BE2C (cell line): Measurements from ENCODE around the gene FOXO3B.
"Not testable (repeated sequence)": the region's sequence is repeated elsewhere in the genome, so short reads cannot be mapped to it uniquely, and the experiment has no call there.

ENCODE experiments used
- DNase-seq: peaks from one replicate; pipeline ENCODE4 v3.0.0-alpha.2; 2020
- H3K27me3 ChIP-seq: fragments of 250-450 bp; sonication (Bioruptor Pico); 2 replicates; pipeline ENCODE4 v1.5.1; 2020; ENCODE audit warnings: mild to moderate bottlenecking
- H3K36me3 ChIP-seq: fragments of 250-450 bp; sonication (Bioruptor Pico); 2 replicates; pipeline ENCODE4 v1.5.1; 2020; ENCODE audit warnings: mild to moderate bottlenecking
- H3K4me1 ChIP-seq: fragments of 250-450 bp; sonication (Bioruptor Pico); 2 replicates; pipeline ENCODE4 v1.5.1; 2020
- H3K4me3 ChIP-seq: 2 replicates; pipeline ENCODE4 v1.5.1; 2011; ENCODE audit warnings: low read depth, low read length
- H3K9me3 ChIP-seq: fragments of 250-450 bp; sonication (Bioruptor Pico); 2 replicates; pipeline ENCODE4 v1.5.1; 2020

The FOXO3B gene

DNA sequence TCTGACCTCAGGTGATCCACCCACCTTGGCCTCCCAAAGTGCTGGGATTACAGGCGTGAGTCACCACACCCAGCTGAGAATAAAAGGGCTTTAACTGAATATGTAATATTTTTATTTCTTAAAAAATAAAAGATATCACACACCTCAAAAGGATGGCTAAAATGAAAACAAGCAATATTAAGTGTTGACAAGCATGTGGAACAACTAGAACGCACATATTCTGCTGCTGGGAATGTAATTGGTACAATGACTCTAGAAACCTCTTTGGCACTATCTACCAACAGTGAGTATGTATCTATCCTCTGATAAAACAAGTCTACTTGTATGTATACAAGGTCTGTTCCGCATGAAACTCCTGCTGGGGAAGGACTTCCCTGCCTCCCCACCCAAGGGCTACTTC is 5.2 kb downstream of the FOXO3B start:
- H3K9me3 ChIP-seq, H3K27me3 ChIP-seq, H3K36me3 ChIP-seq, H3K4me3 ChIP-seq, H3K4me1 ChIP-seq, DNase-seq: not testable (repeated sequence)

DNA sequence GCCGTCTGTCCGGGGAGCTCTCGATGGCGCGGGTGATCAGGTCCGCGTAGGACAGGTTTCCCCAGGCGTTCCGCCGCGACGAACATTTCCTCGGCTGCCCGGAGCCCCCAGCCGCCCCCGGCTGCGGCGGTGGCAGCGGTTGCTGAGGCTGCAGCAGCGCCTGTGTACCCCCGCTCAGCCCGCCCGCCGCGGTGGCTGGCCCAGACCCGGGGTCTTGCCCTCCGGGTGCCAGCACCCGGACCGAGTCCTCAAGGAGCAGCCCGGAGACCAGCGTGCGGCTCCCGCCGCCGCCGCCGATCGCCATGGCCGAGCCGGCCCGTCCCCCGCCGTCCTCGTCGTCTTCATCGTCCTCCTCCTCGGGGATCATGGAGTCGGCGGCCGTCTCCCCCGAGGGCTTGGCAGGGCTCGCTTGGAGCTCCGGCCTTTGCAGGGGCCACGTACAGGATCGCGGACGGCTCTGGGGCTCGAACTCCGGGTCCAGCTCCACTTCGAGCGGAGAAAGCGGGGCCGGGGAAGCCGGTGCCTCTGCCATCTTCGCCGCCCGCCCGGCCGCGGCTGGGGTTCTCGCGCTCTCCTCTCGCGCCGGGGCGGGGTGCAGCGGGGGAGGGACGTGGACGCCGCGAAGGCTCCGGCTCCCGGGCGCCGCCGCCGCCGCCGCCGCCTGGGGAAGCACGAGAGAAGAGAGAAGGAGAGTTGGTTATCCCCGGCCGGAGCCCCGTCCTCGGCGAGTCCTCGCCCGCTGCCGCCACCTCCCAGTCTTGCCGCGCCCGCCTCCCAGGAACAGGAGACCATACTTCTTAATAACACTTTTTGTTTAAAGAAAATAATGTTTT is 9.5 kb downstream of the FOXO3B start:
- not testable (repeated sequence) for DNase-seq, H3K9me3 ChIP-seq, H3K36me3 ChIP-seq

DNA sequence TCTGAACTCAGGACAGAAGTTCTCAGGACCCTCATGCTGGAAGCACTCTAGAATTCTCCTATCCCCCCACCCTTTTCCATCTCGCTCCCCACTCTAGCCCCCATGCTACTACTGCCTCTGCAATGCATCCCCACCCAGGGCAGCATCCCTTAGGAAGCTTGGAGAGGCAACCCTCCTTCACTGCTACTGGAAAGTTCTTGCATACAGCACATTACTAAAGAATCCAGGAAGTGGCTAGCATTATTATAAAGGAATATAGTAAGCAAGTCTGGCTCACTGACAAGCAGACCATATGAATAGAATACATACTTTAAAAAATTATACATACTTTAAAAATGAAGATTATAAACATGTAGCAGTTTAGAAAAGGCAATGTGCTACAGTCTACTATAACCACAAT is 13.5 kb downstream of the FOXO3B start:
- not testable (repeated sequence) for H3K4me3 ChIP-seq, H3K36me3 ChIP-seq, DNase-seq, H3K9me3 ChIP-seq, H3K4me1 ChIP-seq, H3K27me3 ChIP-seq

More for the DNA sequence above, 9.5 kb downstream of the FOXO3B start:
- not testable (repeated sequence) for H3K4me1 ChIP-seq, H3K4me3 ChIP-seq, H3K27me3 ChIP-seq

DNA sequence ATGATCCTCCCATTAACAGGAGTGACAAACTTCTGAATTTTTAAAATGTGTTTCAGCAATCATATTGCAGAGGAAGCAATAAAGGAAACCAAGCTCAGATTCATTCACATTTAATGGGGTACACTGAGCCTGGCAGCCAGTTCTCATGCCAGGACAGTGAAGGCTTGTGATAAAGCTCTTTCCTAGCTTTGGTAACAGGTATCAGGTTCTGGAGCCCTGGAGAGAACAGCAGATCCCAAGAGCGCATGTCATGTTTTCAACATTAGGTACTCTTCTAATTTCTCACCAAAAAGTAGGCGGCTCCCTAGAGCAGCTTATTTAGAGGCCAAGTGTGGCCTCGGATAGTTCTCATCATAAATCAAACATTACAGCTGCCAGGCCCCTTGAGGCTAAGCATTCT is 14.6 kb downstream of the FOXO3B start:
- not testable (repeated sequence) for H3K27me3 ChIP-seq, H3K36me3 ChIP-seq, DNase-seq, H3K4me1 ChIP-seq, H3K9me3 ChIP-seq, H3K4me3 ChIP-seq

DNA sequence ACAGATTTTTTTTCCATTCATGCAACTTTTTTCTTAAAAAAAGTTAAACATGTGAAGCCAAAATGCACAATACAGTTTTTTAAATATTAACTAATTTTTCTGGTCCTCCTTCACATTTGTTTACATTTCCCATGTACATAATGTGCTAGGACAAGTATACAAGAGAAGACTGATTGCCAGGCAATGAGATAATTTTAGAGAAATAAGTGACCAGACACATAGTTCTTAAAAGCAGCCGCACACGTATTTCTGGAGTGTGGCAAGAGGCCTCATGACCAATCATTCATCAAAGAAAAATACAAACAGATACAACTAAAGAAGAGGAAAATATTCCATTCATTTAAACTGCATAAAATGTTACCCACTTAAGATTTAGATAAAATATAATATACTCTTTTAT is 15.8 kb downstream of the FOXO3B start:
- H3K4me3 ChIP-seq, H3K9me3 ChIP-seq, DNase-seq, H3K36me3 ChIP-seq, H3K4me1 ChIP-seq, H3K27me3 ChIP-seq: not testable (repeated sequence)

DNA sequence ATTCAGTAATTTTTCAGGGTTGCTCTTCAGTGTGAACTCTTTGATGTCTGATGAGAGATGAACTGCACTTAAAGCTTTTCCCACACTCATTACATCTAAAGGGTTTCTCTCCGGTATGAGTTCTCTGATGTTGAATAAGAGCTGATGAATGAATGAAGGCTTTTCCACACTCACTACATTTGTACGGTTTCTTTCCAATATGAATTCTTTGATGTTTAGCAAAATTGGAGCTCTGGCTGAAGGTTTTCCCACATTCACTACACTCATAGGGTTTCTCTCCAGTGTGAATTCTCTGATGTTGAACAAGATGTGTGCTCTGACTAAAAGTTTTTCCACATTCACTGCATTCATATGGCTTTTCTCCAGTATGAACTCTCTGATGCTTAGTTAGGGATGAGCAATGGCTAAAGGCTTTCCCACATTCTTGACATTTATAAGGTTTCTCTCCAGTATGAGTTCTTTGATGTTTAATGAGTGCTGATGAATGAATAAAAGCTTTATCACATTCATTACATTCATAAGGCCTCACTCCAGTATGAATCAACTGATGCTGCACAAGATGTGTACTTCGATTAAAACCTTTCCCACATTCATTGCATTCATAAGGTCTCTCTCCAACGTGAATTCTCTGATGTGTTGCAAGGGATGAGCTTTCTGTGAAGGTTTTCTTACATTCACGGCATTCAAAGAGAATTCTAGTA is 20.0 kb downstream of the FOXO3B start:
- H3K9me3 ChIP-seq, H3K36me3 ChIP-seq, H3K4me1 ChIP-seq, H3K27me3 ChIP-seq, DNase-seq, H3K4me3 ChIP-seq: not testable (repeated sequence)

DNA sequence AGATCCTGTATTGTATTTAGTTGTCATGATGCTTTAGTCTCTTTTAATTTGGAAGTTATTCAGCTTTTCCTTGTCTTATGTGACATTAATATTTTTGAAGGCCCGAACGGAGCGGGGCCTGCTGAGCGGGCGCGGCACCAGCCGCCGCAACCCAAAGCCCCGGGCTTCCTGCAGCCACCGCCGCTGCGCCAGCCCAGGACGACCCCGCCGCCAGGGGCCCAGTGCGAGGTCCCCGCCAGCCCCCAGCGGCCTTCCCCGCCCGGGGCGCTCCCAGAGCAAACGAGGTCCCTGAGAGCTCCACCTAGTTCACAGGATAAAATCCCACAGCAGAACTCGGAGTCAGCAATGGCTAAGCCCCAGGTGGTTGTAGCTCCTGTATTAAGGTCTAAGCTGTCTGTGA is 32.0 kb downstream of the FOXO3B start:
- DNase-seq = not testable (repeated sequence)

DNA sequence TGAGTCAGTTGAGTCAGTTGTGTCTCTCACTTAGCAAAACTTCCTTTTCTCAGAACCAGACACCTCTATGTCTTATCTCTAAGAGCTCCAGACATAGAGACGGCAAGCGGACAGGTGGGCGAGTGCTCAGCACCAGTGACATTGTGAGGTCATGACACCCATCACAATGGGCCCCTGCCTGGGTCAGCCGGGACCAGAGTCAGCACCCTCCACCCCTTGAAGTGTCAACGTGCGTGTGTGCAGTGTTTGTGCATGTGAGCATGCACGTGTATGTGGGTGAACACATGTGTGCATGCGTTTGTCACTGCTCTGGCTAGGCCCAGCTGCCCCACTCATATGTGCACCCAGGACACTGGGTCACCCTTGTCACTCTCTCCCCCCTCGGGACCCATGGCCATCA is 37.8 kb downstream of the FOXO3B start, which contains the start of gene TBC1D28:
TSS of gene TBC1D28 (minus strand) at position 101 of the 400 bp plus-strand sequence. CDS start 3,039 bp downstream, outside the sequence.
- H3K4me1 ChIP-seq, DNase-seq, H3K9me3 ChIP-seq, H3K4me3 ChIP-seq, H3K36me3 ChIP-seq, H3K27me3 ChIP-seq: not testable (repeated sequence)

More for the DNA sequence above, 32.0 kb downstream of the FOXO3B start:
- H3K4me1 ChIP-seq, H3K4me3 ChIP-seq, H3K27me3 ChIP-seq, H3K36me3 ChIP-seq, H3K9me3 ChIP-seq: not testable (repeated sequence)

DNA sequence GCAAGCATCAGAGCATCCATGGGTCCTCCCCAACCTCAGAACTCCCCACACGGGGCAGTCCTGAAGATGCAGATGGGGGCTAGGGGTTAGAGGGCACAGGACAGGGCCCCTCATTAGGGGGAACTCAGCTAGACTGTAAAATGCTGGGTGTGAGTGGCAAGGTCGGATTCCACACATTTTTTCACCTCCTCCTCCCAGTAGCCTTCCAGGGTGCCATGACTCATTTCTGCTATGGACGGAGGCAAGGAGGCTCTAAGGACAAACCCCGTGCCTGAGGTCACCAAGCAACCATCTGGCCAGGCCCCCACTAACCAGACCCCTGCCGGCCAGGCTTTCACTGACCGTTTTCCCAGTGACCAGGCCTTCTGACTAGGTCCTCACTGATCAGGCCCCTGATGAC is 39.0 kb downstream of the FOXO3B start:
- not testable (repeated sequence) for H3K9me3 ChIP-seq, H3K4me1 ChIP-seq, H3K36me3 ChIP-seq, H3K4me3 ChIP-seq, DNase-seq, H3K27me3 ChIP-seq

DNA sequence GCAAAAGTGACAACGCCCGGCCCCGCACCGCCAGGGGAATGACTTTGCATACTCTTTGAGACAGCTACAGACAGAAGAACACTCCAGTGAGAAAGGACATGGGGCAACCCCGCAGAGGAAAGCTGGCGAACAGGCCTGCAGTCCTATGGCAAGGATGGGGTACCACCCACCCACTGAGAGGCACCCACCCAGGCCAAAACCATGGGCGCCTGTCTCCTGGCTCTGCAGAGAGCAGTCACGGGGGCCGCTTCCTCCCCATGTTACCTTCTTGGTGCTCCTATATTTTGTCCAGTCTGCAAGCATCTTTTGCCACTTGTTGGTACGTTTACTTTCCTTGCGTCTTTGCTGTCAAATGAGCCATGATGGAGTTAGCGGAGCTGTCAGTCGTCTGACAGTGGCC is 43.8 kb downstream of the FOXO3B start:
- not testable (repeated sequence) for H3K4me3 ChIP-seq, H3K36me3 ChIP-seq, H3K9me3 ChIP-seq, H3K4me1 ChIP-seq, H3K27me3 ChIP-seq, DNase-seq

DNA sequence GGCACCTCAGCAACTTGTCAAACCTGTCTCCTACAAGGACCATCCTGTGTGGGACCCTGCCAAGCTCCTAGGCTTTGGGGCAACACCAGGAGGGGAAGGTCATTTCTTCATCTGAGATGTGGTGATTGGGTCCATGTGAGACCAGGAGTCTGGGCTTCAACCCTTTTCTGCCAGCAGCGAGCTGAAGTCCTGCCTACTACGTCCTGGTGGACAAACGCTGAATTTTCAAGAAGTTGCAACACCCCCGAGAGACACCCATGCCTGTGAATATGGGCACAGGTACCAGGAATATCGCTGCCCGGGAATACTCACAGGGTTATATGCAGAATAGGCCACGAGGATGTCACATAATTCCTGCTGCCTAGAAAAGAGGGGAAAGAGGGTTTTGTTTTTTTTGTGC is 45.9 kb downstream of the FOXO3B start:
- not testable (repeated sequence) for DNase-seq, H3K36me3 ChIP-seq, H3K4me3 ChIP-seq, H3K9me3 ChIP-seq, H3K27me3 ChIP-seq, H3K4me1 ChIP-seq

DNA sequence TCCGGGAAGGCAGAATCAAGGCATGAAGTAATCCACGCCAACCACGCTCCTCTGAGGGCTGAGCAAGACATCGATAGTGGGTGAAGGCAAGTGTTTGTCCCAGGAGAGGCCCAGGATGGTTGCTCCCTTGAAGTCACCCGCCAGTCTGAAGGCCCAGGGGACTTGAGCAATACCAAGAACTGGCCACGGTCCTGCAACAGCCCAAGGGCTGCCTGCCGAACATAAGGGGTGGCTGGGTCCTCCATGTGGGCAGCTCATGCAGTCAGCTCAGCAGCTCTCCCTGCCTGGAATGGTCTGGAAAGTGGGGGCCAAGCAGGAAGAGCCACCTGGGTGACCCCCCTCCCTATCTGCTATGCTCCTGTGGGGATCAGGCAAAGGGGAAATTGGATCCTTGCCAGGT is 46.3 kb downstream of the FOXO3B start:
- not testable (repeated sequence) for H3K36me3 ChIP-seq, H3K4me1 ChIP-seq, H3K27me3 ChIP-seq, H3K4me3 ChIP-seq, DNase-seq, H3K9me3 ChIP-seq

DNA sequence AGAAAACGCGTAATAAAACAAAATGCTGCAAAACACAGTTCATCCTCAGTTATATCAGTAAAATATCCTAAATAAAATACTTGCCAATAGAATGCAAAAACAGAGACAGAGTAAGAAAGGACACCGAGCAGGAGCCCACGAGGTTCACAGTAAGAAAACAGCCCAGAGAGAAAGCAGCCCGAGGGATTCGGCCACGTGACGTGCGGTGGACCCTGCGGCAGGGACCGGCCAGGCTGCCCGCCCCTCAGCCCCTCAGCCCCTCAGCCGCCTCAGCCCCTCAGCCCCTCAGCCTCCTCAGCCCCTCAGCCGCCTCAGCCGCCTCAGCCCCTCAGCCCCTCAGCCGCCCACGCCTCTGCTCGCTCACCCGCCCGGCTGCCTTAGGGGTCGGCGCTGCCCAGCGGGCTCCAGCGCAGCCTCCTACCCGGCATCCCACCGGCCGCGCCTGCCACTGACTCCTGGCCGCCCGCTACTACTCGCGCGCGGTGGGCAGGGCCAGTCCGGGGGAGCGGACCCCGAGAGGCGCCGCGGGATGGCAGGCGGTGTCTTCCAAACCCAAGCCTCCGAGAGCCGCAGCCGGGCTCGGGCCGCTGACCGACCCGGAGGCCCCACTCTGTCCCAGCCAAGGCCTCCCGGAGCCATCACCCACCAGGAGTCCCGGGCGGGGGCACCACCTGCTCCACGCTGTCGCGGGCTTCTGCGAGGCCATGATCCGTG is 47.4 kb downstream of the FOXO3B start:
- not testable (repeated sequence) for H3K4me3 ChIP-seq, H3K9me3 ChIP-seq, H3K4me1 ChIP-seq, H3K36me3 ChIP-seq, H3K27me3 ChIP-seq, DNase-seq
